Activated gamma-delta T cell treated with Interleukin-2 at 50 U/mL for 16 hours (primary cell): Measurements from ENCODE around the gene GSTCD.
"Not testable (repeated sequence)": the region's sequence is repeated elsewhere in the genome, so short reads cannot be mapped to it uniquely, and the experiment has no call there.

Experiments
- DNase-seq: peaks from one replicate; pipeline ENCODE4 v3.0.0-alpha.2; 2020

GSTCD gene

GRCh38 chr4:105715692-105716278 is 7.2 kb downstream of the GSTCD start:
- no peak for DNase-seq

GRCh38 chr4:105719204-105719603 is 10.6 kb downstream of the GSTCD start:
- no peak for DNase-seq

GRCh38 chr4:105725623-105726022 is 17.0 kb downstream of the GSTCD start:
- no peak for DNase-seq

GRCh38 chr4:105729895-105730294 is 21.3 kb downstream of the GSTCD start:
- not testable (repeated sequence) for DNase-seq

DNA sequence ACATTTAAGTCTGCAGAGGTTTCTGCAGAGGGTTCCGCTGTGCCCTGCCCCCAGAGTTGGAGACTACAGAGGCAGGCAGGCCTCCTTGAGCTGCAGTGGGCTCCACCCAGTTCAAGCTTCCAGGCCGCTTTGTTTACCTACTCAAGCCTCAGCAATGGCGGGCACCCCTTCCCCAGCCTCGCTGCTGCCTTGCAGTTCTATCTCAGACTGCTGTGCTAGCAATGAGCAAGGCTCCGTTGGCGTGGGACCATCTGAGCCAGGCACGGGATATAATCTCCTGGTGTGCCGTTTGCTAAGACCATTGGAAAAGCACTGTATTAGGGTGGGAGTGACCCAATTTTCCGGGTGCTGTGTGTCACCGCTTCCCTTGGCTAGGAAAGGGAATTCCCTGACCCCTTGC is 26.6 kb downstream of the GSTCD start:
- DNase-seq = not testable (repeated sequence)

GRCh38 chr4:105741548-105741947 is 33.0 kb downstream of the GSTCD start:
- no peak for DNase-seq

DNA sequence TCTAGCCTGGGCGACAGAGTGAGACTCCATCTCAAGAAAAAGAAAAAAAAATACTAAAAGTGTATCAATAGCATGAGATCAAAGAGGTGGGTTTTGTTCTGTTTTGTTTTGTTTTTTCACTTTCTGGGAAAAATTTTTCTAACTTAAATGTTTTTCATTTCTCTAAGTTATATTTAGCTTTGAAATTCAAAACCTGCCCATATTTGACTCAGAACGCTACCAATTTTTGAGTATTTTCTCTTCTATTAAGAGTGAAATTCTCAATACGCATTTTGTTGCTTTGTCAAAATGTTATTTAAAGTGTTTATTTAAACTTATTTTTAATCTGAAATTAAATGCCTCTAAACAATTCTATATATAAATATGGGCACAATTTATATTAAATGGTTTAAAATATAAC is 39.6 kb downstream of the GSTCD start:
- no peak for DNase-seq

DNA sequence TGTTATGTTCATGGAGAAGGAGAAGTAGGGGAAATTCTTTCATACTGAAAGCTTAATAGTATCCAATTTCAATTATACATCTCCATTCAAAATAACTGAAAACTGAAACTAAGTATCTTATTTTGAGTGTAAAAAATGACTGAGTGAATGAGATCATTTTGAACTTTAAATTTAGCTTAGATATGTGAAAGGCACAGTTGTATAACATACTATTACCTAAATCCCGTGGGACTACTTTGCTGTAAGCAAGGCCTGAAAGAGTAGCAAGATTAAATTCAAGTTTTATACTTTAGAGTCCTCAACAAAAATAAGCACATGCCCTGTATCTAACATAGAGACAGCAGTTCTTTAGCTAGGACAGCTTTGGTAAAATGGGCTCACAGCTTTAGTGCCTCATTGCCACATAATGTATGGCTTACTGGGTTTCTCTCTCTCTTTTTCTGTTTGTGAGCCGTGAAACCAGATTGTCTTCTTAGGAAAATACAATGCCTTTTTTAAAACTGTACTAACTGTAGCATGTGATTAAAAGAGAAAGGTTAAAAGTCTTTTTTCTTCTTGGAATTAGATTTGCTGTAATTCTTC is 43.2 kb downstream of the GSTCD start:
- no peak for DNase-seq

DNA sequence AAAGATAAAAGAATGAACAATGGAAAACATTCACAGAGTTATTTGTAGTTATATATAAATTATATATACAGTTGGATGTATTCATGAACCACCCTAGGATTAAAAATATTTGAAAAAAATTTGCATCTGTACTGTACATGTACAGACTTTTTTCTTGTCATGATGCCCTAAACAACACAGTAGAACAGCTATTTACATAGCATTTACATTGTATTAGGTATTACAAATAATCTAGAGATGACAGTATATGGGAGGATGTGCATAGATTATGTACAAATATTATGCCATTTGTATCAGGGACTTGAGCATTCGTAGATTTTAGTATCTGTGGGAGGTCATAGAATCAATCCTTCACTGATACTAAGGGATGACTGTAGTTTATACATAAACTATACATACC is 44.8 kb downstream of the GSTCD start:
- no peak for DNase-seq

GRCh38 chr4:105755375-105755774 is 46.8 kb downstream of the GSTCD start:
- DNase-seq = no peak

GRCh38 chr4:105758958-105759357 is 50.4 kb downstream of the GSTCD start:
- no peak for DNase-seq

GRCh38 chr4:105765690-105766407 is 57.3 kb downstream of the GSTCD start:
- DNase-seq = no peak

GRCh38 chr4:105767579-105767978 is 59.0 kb downstream of the GSTCD start:
- DNase-seq = no peak

- not testable (repeated sequence) for DNase-seq
Observed at GRCh38 chr4:105770524-105770923, 61.9 kb downstream of the GSTCD start.

DNA sequence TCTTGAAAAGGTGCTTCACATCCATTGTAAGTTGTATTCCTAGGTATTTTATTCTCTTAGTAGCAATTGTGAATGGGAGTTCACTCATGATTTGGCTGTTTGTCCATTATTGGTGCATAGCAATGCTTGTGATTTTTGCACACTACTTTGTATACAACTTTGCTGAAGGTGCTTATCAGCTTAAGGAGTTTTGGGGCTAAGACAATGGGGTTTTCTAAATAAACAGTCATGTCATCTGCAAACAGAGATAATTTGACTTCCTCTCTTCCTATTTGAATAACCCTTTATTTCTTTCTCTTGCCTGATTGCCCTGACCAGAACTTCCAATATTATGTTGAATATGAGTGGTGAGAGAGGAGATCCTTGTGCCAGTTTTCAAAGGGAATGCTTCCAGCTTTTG is 63.5 kb downstream of the GSTCD start:
- not testable (repeated sequence) for DNase-seq

DNA sequence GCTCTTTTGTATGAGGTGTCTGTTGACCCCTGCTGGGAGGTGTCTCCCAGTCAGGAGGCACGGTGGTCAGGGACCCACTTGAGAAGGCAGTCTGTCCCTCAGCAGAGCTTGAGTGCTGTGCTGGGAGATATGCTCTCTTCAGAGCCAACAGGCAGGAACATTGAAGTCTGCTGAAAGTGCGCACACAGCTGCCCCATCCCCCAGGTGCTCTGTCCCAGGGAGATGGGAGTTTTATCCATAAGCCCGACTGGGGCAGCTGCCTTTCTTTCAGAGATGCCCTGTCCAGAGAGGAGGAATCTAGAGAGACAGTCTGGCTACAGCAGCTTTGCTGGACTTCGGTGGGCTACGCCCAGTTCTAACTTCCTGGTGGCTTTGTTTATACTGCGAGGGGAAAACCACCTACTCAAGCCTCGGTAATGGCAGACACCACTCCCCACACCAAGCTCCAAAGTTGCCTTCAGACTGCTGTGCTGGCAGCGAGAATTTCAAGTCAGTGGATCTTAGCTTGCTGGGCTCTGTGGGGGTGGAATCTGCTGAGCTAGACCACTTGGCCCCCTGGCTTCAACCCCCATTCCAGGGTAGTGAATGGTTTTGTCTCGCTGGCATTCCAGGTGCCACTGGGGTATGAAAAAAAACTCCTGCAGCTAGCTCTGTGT is 67.3 kb downstream of the GSTCD start:
- not testable (repeated sequence) for DNase-seq

DNA sequence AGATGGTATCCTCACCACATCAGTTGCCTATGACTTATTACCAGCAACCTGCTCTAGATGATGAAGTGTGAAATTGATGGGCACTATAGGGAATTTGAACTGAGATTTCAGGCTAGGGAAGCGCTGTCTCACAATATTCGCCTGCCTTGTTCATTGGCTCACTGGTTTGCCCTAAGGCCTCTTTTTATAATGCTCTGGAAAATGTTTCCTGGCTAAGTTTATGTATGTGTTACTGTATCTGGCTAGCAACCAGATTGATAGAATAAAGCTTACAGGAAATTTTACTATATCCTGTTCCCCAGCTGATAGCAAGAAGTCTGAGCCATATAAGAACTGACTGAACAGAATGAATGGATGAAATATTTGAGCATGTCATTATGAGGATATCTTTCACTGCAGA is 71.6 kb downstream of the GSTCD start:
- DNase-seq = no peak

- DNase-seq = no peak
Observed at GRCh38 chr4:105784761-105785160, 76.2 kb downstream of the GSTCD start.

DNA sequence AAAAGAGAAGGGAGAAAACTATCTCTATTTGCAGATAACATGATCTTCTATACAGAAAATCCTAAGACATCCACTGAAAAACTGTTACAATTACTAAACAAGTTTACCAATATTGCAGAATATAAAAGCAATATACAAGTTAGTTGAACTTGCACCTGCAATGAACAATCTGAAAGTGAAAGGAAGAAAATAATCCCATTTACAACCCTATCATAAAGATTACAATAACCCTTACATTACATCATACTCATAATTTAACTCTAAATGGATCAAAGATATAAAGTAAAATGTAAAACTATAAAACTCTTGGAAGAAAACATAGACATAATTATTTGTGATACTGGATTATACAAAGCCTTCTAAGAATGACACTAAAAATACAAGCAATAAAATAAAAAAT is 77.2 kb downstream of the GSTCD start:
- DNase-seq = no peak

- no peak for DNase-seq
Observed at GRCh38 chr4:105786748-105787147, 78.2 kb downstream of the GSTCD start.

DNA sequence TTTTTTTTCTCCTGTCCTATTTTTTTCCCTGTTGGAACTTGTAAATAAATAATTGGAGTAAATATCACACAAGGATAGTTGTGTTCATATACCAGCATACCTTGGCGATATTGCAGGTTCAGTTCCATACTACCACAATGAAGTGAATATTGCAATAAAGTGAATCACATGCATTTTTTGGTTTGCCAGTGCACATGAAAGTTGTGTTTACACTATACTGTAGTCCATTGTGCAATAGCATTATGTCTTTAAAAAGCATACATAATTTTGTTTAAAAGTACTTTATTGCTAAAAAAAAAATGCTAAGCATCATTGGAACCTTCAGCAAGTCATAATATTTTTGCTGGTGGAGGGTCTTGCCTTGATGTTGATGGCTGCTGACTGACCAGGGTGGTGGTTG is 88.6 kb downstream of the GSTCD start:
- no peak for DNase-seq

- DNase-seq = no peak
Observed at GRCh38 chr4:105805501-105806120, 97.0 kb downstream of the GSTCD start.

DNA sequence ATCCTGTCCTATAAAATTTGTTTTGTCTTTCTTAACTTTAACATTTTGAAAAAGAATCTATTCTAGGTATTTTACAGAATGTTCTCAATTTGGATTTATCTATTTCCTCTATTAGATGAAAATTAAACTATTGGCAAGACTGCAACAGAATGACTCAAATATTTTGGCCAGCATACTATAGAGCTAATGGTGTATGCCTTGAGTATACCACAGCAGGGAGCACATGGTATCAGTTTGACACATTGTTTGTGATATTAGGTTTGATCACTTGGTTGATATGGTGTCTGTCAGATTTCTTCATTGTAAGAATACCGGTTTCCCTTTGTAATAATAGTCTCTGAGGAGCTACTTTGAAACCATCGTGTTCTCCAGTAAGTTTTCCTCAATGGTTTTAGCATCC is 98.9 kb downstream of the GSTCD start:
- DNase-seq = no peak
